Tibial nerve (tissue), 4 donors: Measurements from ENCODE around the gene QRFP. TPM values are rescaled to one million over a fixed set of nuclear protein-coding genes. Genes with fewer than 3 reads are reported as not detected.

Experiments
- DNase-seq, 2 donors: peaks; one replicate each; pipeline ENCODE4 v3.0.0-alpha.2; 2019; ENCODE audit warnings: low spot score in 2 of 2
- H3K27ac ChIP-seq, 4 donors: fragments of 200-600 bp; sonication (generic) in 3 of 4; one replicate each; pipeline ENCODE4 v1.5.1; 2017 to 2019; ENCODE audit warnings: mild to moderate bottlenecking in 1 of 4
- H3K27me3 ChIP-seq, 2 donors: fragments of 200-600 bp; sonication (generic) in 1 of 2; one replicate each; pipeline versions ENCODE4 v1.5.1 to v1.6.0; 2017 to 2019
- H3K36me3 ChIP-seq, 3 donors: fragments of 200-600 bp; sonication (generic); one replicate each; pipeline ENCODE4 v1.5.1; 2018 to 2019
- H3K4me1 ChIP-seq, 4 donors: fragments of 200-600 bp; sonication (generic) in 3 of 4; one replicate each; pipeline ENCODE4 v1.5.1; 2017 to 2019
- H3K4me3 ChIP-seq, 4 donors: fragments of 200-600 bp; sonication (generic) in 3 of 4; one replicate each; pipeline ENCODE4 v1.5.1; 2017 to 2019; ENCODE audit warnings: mild to moderate bottlenecking in 1 of 4, moderate library complexity in 1 of 4
- H3K9me3 ChIP-seq, 4 donors: fragments of 200-600 bp; sonication (generic) in 3 of 4; one replicate each; pipeline ENCODE4 v1.5.1; 2017 to 2019
- EP300 ChIP-seq, 2 donors: sonication (generic); formaldehyde crosslinking; IDR thresholded peaks; one replicate each; pipeline ENCODE4 v1.6.1; 2017; ENCODE audit warnings: antibody characterized with exemption in 2 of 2, mild to moderate bottlenecking in 1 of 2
- POLR2A ChIP-seq, 2 donors: fragments of 450-650 bp; IDR thresholded peaks; one replicate each; pipeline ENCODE4 v1.6.1; 2017; ENCODE audit warnings: antibody characterized with exemption in 2 of 2, mild to moderate bottlenecking in 2 of 2, moderate library complexity in 2 of 2
- WGBS, 2 donors: methylation state at CpG; one replicate each; pipeline ENCODE4 v1.1.5; 2018; 5-methylcytosine and 5-hydroxymethylcytosine counted together
- total RNA-seq, 4 donors: library from RNA; depleted of rRNA; stranded (reverse); fragments of >200 nt; gene quantifications; one replicate each; pipeline ENCODE4 v1.1.0, GENCODE V29; 2016
- TF ChIP-seq, protein P1 (sequence below), 5 experiments: fragments of 200-600 bp in 3 of 5; fragments of 450-650 bp in 2 of 5; sonication (generic) in 3 of 5; IDR thresholded peaks; one replicate each; pipeline ENCODE4 v1.5.1; 2016 to 2019; ENCODE audit warnings: antibody characterized with exemption in 5 of 5, mild to moderate bottlenecking in 3 of 5, moderate library complexity in 2 of 5

Gene QRFP
- total RNA-seq, 4 donors from 2014 or later = not detected

DNA sequence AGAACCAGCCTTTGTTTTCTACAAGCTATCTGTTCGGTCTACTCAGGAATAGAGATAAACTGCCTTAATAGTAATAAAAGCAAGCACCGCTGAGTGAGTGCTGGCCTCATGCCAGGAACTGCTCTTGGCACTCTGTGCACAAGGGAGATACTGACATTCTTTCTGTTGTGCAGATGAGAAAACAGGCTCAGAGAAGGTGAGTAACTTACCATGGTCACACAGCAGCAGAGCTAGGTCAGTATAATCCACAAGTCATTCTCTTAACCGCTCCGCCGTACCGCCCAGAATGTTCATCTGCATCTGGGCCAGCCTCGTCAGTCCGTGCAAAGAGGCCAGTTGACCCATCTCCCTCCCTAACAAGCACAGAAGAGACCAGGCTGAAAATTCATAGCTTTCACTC lies 27.4 kb downstream of the QRFP start:
- WGBS, 2 donors = 70 to 71% methylated on average over 8 of the region's 8 CpGs
- Histone ChIP-seq H3K9me3 (no peaks in the 10 kb centered on the region), H3K4me1 (peaks cover 0 to 64% (median 2%) of the 10 kb centered on the region in 4 donors), H3K36me3 (peaks cover 0 to 49% (median 8%) of the 10 kb centered on the region in 3 donors), H3K27me3 (no peaks in the 10 kb centered on the region), H3K4me3 (no peak overlapping the region), H3K27ac (no peak overlapping the region)
- peak in 1 of 2 donors; percentile 50 for DNase-seq
- no peak for TF ChIP-seq EP300 (IDR thresholded peaks at IDR 0.05)
- TF ChIP-seq, protein P1, sequence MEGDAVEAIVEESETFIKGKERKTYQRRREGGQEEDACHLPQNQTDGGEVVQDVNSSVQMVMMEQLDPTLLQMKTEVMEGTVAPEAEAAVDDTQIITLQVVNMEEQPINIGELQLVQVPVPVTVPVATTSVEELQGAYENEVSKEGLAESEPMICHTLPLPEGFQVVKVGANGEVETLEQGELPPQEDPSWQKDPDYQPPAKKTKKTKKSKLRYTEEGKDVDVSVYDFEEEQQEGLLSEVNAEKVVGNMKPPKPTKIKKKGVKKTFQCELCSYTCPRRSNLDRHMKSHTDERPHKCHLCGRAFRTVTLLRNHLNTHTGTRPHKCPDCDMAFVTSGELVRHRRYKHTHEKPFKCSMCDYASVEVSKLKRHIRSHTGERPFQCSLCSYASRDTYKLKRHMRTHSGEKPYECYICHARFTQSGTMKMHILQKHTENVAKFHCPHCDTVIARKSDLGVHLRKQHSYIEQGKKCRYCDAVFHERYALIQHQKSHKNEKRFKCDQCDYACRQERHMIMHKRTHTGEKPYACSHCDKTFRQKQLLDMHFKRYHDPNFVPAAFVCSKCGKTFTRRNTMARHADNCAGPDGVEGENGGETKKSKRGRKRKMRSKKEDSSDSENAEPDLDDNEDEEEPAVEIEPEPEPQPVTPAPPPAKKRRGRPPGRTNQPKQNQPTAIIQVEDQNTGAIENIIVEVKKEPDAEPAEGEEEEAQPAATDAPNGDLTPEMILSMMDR (IDR thresholded peaks at IDR 0.05) = no peak
- TF ChIP-seq POLR2A (IDR thresholded peaks at IDR 0.05) = no peak

DNA sequence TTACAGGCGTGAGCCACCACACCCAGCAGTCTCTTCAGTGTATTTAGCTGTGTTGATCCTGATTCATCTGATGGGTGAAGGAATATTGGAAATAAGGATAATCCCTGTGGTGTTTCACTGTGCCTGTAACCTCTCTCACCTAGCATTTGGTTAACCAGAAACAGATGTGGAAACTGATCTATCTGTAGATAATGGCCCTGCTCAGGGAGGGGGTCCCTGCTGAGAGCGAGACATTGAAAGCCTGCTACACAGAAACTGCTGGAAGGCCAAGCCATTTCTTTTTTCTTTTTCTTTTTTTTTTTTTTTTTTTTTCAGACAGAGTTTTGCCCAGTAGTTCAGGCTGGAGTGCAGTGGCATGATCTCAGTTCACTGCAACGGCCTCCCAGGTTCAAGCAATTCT lies 28.4 kb downstream of the QRFP start:
- H3K4me3 ChIP-seq = no peak overlapping the region
- H3K27me3 ChIP-seq = no peaks in the 10 kb centered on the region
- DNase-seq = no peak
- H3K36me3 ChIP-seq = peaks cover 0 to 46% (median 8%) of the 10 kb centered on the region in 3 donors
- H3K27ac ChIP-seq = no peak overlapping the region
- 84 to 86% methylated on average over 3 of the region's 3 CpGs for WGBS, 2 donors
- TF ChIP-seq POLR2A (IDR thresholded peaks at IDR 0.05) = no peak
- TF ChIP-seq, protein P1 (IDR thresholded peaks at IDR 0.05) = no peak
- TF ChIP-seq EP300 (IDR thresholded peaks at IDR 0.05) = no peak
- no peaks in the 10 kb centered on the region for H3K9me3 ChIP-seq
- peaks cover 0 to 57% (median 2%) of the 10 kb centered on the region in 4 donors for H3K4me1 ChIP-seq

DNA sequence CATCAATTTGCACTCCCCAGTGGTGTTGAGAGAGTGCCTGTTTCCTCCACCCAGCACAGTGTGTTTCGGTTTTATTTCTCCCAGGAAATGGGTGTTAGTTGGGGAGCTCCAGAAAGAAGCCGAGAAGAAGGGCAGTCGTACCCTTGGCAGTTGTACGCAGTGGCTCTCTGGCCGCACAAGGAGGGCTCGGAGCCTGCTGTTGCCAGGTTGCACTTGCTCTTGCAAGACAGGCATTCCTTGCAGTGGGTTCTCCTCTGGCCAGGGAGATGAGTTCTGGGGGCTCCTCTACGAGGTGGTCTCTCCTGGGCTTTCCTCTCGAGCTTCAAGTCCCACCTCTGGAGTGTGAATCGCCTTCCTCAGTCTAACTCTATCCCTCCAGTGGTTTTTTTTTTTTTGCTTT lies 29.1 kb downstream of the QRFP start:
- peaks cover 0 to 52% (median 2%) of the 10 kb centered on the region in 4 donors for H3K4me1 ChIP-seq
- TF ChIP-seq POLR2A (IDR thresholded peaks at IDR 0.05) (no peak), EP300 (IDR thresholded peaks at IDR 0.05) (no peak)
- TF ChIP-seq, protein P1 (IDR thresholded peaks at IDR 0.05) = no peak
- 83 to 85% methylated on average over 9 of the region's 9 CpGs for WGBS, 2 donors
- no peak for DNase-seq
- no peak overlapping the region for H3K4me3 ChIP-seq
- peaks cover 0 to 45% (median 7%) of the 10 kb centered on the region in 3 donors for H3K36me3 ChIP-seq
- H3K9me3 ChIP-seq = no peaks in the 10 kb centered on the region
- no peak overlapping the region for H3K27ac ChIP-seq
- H3K27me3 ChIP-seq = no peaks in the 10 kb centered on the region

DNA sequence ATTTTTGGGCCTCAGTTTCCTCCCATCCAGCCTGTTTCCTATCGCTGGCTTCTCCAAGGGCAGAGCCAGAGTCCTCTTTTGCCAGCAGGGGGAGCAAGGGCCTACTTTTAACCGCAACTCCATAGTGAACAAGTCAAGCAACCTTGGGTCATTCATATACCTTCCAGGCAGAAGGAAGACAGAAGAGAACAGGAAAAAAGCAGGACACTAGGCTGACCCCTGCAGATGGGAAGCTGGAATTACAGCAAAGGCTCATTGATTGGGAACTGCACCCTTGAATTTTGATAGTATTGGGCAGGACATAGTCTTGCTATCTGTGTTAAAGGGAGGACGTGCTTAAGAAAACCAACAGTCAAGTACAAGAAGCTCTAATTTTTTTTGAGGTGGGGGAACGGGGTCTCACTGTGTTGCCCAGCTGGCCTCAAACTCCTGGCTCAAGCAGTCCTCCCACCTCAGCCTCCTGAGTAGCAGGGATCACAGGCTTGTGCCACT lies 30.1 kb downstream of the QRFP start:
- Histone ChIP-seq H3K9me3 (no peaks in the 10 kb centered on the region), H3K4me1 (peaks cover 0 to 52% (median 2%) of the 10 kb centered on the region in 4 donors), H3K27me3 (no peaks in the 10 kb centered on the region), H3K36me3 (peaks cover 0 to 35% (median 0%) of the 10 kb centered on the region in 3 donors), H3K27ac (no peak overlapping the region), H3K4me3 (no peak overlapping the region)
- TF ChIP-seq EP300 (IDR thresholded peaks at IDR 0.05) (peak in 1 of 2 donors; percentile 11), POLR2A (IDR thresholded peaks at IDR 0.05) (no peak)
- TF ChIP-seq, protein P1 (IDR thresholded peaks at IDR 0.05) = peak; percentile 69 to 80 (median 76)
- DNase-seq = peak; percentile 50 to 78
- 42 to 51% methylated on average over 4 of the region's 4 CpGs for WGBS, 2 donors

DNA sequence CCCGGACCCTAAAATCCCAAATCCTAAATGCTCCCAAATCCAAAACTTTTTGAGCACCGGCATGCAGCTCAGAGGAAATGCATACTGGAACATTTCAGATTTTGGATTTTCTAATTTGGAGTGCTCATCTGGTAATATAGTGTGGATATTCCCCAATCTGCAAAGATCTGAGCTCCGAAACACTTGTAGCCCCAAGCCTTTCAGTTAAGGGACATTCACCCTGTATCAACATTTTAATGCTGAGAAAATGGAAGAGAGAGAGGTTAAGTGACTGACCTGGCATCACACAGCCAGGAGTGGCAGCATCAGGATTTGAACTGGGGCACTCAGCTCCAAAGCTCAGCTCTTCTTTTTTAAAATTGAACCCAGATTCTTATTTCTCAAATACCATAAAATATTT lies 30.7 kb downstream of the QRFP start:
- Histone ChIP-seq H3K27me3 (no peaks in the 10 kb centered on the region), H3K4me3 (no peak overlapping the region), H3K36me3 (peaks cover 0 to 33% (median 0%) of the 10 kb centered on the region in 3 donors), H3K4me1 (peaks cover 0 to 55% (median 1%) of the 10 kb centered on the region in 4 donors), H3K9me3 (no peaks in the 10 kb centered on the region), H3K27ac (no peak overlapping the region)
- DNase-seq = no peak
- TF ChIP-seq, protein P1 (IDR thresholded peaks at IDR 0.05) = no peak
- no peak for TF ChIP-seq EP300 (IDR thresholded peaks at IDR 0.05)
- no peak for TF ChIP-seq POLR2A (IDR thresholded peaks at IDR 0.05)
- WGBS, 2 donors = 98 to 99% methylated on average over 3 of the region's 3 CpGs
